Panc1 (cell line): ENCODE data around the gene PCDHAC2.

Source experiments
- POLR2AphosphoS5 ChIP-seq: IDR thresholded peaks from 2 replicates; pipeline ENCODE4 v1.6.1; 2012; ENCODE audit warnings: mild to moderate bottlenecking, low read depth, low read length, moderate library complexity
- TCF7L2 ChIP-seq: IDR thresholded peaks from 2 replicates; pipeline ENCODE4 v1.6.1; 2011; ENCODE audit warnings: mild to moderate bottlenecking, low read depth, low read length, inconsistent platforms
- TF ChIP-seq, protein P1 (sequence below): fragments of 450-650 bp; IDR thresholded peaks from 2 replicates; pipeline ENCODE4 v1.5.1; 2017; ENCODE audit warnings: mild to moderate bottlenecking
- TF ChIP-seq, protein P2 (sequence below), 2 experiments: IDR thresholded peaks; 2 replicates each; pipeline ENCODE4 v1.6.1; 2011 to 2012; ENCODE audit warnings: low read depth in 2 of 2, control low read depth in 1 of 2, low read length in 1 of 2, mild to moderate bottlenecking in 1 of 2, moderate library complexity in 1 of 2; ENCODE audit not compliant: insufficient read depth in 1 of 2

DNA sequence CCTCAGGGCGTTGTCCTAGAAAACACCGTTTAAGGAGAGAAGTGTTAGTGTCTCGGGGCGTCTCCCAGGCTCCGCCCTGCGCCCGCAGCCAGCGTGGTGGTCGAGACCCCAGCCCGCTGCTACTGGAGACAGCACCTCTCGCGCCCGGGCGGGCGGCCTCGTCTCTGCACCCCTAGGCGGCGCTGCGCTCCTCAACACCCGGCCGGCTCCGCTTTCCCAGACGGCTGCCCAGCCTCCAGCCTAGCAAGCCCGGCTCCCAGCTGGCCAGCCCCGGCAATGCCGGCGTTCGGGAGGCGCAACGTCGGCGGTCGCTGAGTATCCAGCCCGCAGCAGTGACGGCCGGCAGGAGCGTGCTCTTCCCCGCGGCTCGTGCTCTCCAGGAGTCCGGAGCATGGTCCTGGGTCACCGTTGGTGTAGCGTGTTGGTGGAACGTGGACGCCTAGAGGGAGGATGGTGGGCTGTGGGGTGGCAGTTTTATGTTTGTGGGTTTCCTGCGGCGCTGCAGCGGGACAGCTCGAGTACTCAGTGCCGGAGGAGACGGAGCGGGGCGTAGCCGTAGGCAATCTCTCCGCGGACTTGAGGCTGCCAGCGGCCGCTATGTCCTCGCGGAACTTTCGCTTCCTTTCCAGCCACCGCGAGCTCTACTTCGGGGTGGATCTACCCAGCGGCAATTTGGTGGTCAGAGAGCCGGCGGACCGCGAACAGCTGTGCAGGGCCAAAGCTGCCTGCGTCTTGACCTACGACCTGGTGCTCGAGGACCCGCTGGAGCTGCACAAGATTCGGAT is 39.6 kb upstream of the PCDHAC2 start:
- TF ChIP-seq, protein P1, sequence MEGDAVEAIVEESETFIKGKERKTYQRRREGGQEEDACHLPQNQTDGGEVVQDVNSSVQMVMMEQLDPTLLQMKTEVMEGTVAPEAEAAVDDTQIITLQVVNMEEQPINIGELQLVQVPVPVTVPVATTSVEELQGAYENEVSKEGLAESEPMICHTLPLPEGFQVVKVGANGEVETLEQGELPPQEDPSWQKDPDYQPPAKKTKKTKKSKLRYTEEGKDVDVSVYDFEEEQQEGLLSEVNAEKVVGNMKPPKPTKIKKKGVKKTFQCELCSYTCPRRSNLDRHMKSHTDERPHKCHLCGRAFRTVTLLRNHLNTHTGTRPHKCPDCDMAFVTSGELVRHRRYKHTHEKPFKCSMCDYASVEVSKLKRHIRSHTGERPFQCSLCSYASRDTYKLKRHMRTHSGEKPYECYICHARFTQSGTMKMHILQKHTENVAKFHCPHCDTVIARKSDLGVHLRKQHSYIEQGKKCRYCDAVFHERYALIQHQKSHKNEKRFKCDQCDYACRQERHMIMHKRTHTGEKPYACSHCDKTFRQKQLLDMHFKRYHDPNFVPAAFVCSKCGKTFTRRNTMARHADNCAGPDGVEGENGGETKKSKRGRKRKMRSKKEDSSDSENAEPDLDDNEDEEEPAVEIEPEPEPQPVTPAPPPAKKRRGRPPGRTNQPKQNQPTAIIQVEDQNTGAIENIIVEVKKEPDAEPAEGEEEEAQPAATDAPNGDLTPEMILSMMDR, result no peak
- no peak for TF ChIP-seq POLR2AphosphoS5
- TF ChIP-seq, protein P2, sequence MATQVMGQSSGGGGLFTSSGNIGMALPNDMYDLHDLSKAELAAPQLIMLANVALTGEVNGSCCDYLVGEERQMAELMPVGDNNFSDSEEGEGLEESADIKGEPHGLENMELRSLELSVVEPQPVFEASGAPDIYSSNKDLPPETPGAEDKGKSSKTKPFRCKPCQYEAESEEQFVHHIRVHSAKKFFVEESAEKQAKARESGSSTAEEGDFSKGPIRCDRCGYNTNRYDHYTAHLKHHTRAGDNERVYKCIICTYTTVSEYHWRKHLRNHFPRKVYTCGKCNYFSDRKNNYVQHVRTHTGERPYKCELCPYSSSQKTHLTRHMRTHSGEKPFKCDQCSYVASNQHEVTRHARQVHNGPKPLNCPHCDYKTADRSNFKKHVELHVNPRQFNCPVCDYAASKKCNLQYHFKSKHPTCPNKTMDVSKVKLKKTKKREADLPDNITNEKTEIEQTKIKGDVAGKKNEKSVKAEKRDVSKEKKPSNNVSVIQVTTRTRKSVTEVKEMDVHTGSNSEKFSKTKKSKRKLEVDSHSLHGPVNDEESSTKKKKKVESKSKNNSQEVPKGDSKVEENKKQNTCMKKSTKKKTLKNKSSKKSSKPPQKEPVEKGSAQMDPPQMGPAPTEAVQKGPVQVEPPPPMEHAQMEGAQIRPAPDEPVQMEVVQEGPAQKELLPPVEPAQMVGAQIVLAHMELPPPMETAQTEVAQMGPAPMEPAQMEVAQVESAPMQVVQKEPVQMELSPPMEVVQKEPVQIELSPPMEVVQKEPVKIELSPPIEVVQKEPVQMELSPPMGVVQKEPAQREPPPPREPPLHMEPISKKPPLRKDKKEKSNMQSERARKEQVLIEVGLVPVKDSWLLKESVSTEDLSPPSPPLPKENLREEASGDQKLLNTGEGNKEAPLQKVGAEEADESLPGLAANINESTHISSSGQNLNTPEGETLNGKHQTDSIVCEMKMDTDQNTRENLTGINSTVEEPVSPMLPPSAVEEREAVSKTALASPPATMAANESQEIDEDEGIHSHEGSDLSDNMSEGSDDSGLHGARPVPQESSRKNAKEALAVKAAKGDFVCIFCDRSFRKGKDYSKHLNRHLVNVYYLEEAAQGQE (IDR thresholded peaks at IDR 0.05; ENCODE audit: insufficient read depth in 1 of 2, low read depth in 2 of 2, low read length in 1 of 2), result no peak
- TF ChIP-seq TCF7L2, result no peak
